ENCODE results near the gene C6orf136.

The C6orf136 gene

DNA sequence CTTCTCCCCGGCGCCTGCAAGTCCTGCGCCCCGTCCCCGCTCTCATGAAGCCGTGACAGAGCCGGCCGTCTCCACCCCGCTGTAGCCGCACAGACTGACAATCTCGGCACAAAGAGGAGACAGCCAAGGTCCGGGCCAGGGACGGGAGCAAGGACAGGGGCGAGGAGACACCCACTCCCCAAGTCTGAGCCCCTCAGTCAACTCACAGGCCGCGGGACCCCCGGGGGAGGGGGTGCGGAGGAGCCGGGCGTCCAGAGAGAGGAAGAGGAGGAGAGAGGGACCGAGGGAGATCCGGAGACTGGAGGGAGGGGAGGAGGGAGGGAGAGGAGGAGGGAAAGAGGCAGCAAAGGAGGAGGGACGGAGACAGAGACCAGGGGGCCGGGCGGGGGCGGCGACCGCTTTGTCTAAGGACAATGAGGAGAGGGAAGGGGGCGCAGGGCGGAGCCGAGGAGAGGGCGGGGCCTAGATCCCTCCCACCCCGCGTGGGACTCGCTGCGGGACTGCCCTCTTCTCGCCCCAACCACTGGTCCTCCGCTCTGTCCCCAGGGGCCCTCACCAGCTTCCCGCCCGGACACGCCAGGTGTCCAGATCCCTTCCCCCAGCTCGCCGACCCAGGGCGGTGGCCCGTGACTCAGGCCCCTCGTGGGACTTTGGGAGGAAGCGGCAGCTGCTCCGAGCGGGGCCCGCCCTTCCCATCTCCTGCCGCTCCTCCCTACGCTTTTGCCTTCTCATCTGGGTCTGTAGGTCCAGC is 40.1 kb downstream of the C6orf136 start:
- DNase-seq, result peak; percentile 97

DNA sequence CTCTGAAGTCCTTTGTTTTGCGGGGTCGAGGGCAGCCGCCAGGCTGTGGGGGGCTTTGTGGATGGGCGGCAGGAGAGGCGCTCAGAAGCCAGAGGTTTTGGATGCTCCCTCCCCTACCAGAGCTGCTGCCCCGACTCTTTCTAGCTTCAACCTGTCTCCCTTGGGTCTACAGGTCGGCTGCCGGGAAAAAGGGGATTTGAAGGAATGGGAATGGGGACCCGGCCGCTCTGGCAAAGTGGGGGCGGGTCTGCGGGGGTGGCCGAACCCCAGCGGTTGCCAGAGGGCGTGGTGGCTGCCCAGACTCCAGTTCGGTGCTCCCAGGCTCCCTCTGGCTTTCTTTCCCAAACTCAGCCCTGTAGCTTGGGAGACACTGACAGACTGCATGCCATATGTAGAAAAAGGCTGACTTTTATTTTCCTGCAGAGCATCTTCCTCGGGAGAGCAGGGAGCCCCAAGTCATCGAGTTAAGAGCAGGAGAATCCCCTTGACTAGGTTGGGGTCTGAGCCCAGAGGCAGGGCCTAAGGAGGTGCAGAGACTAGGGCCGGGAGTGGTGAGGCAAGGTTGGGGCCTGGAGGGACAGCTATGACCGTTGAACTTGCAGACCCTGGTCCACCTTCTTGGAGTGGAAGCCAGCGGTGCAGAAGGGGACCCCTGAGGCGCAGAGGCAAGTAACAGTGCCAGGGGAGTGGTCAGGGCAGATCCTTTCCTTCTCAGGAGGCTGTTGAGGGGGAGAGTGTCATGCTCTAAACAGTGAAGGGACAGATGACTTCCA is 40.9 kb downstream of the C6orf136 start:
- peak; percentile 47 for DNase-seq

- DNase-seq, result no peak
These were observed 41.6 kb downstream of the C6orf136 start for GRCh38 chr6:30688569-30688968.

DNA sequence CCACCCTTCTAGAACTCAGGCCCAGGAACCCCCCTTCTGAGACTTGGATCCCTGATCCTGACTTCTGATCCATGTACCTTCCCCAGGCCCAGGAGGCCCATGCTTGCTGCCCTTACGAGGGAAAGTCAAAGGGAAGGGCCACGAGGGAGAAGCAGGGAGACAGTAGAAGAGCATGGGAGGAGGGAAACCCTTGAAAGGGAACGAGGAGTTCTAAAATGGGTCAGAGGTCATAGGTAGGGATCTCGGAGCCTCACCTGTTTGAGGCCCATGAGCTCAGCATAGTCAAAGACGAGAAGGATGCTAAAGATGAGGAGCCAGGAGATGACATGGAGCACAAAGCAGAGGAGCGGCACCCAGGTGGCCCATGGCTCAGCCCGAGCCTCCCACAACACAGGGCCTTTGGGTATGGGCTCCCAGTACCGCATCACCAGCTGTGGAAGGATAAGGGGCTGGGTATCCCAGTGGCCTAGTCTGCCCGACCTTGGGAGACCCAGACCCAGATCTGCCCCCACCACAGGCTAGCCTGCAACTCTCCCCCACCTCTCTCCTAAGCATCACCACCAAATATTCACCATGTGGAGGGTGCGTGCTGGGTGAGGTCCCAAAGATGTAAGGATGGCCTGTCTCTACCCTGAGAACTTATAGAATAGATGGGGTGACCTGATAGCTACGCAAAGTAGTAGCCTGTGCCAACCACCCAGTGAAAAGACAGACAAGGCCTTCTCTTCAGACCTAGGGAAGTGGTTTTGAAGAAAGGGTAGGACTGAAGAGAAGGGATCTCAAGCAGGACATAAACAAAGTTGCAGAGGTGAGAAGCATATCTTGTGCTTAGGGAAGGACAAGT is 42.3 kb downstream of the C6orf136 start:
- DNase-seq, result no peak

- DNase-seq, result no peak
These were observed 43.1 kb downstream of the C6orf136 start for GRCh38 chr6:30689985-30690384.

DNA sequence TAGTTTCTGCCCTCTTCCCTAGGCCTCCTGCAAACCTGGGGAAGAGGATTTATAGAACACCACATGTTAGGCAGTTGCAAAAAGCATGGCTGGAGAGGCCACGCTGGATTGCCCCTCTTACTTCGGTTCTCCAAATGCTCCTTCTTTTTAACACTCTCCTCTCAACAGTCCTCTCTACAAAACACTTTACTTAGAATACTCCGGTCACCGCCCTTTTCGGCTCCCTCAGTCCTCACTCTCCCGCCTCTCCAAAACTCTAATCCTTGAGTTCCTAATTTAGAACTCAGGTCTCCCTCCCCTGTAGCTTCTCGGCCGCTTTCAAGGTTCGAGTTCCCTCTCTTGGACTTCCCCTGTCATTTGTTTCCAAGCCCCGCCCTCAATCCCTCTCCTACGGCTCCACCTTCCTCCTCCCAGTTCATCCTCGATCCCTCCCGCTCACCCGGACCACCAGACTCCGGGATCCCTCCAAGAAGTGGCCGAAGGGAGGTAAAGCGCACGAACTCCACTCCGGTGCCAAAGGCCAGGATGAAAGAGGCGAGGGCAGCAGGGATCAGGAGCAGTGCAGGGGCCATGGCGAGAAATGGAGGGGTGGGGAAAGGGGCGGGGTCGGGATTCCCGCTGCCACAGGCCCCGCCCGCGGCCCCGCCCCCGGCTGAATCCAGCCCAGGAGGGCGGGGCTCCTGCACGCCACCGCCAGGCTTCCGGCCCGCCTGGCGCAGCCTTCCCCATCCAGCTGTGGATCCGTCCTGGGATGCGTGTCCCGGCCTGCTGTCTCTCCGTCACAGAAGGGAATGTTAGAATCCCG is 43.7 kb downstream of the C6orf136 start, which contains the start of gene NRM:
Gene NRM, minus strand, starts transcription at position 582 of the 805 bp plus-strand sequence. Its CDS starts 10 bp downstream, at position 572.
- DNase-seq, result peak; percentile 85

DNA sequence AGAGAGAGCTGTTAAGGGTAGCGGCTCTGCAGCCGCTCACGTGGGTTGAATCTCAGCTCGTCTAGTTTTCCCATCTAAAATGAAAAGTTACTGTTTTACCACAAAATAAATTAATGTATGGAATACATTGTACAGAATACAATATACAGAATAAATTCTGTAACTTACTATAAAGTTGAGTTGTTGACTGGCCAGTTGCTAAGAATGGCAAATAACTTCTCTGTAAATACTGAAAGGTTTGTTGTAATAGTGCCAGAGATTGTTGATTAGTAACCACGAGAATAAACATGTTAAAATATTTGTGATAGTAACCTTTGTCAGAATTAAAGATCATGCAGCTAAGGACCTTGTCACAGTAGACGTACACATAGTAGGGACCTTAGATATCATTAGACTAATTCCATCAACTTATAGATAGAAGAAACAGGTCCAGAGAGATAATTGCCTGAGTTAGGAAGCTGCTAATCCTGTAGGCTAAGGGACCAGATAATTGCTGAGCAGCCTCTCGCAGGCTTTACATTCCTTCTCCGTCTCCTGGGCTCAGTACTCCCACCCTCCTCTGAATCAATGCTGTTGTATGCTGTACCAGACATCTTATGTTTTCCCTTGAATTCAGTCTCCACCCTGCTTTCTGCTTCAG is 44.4 kb downstream of the C6orf136 start:
- DNase-seq, result no peak

DNA sequence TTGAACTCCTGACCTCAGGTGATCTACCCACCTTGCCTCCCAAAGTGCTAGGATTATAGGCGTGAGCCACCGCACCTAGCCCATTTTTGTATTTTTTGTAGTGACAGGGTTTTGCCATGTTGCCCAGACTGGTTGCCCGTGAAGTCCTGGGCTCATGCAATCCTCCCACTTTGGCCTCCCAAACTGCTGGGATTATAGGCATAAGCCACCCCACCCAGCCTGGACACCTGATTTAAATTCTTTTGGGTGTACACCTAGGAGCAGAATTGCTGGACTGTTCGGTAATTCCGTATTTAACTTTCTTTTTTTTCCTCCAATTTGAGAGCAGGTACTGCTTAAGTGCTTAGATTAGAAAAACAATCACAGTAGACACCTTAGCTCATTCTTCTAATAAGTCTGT is 49.5 kb downstream of the C6orf136 start:
- DNase-seq, result no peak

GRCh38 chr6:30700340-30700739 is 53.4 kb downstream of the C6orf136 start:
- no peak for DNase-seq

All from fibroblast of skin of abdomen (primary cell).